Kidney (tissue), 14 donors: Measurements from ENCODE around the gene QSOX2. TPM values are rescaled to one million over a fixed set of nuclear protein-coding genes. Genes with fewer than 3 reads are reported as not detected.

Source experiments
- DNase-seq, 5 donors: peaks; one replicate each; pipeline ENCODE4 v3.0.0-alpha.2; 2013 to 2020
- FAIRE-seq: peaks from 2 replicates; lab custom pipeline; 2012; peaks lifted over from hg19 to GRCh38; lab: Jason Lieb, UNC
- H3K27ac ChIP-seq, 2 donors: one replicate each; pipeline ENCODE4 v1.7.0; 2013; ENCODE audit warnings: low read depth in 2 of 2, low read length in 2 of 2, inconsistent platforms in 1 of 2
- H3K27me3 ChIP-seq: one replicate; pipeline ENCODE4 v1.7.1; 2013; ENCODE audit warnings: low read length, inconsistent platforms; ENCODE audit not compliant: control insufficient read depth, insufficient read depth
- H3K36me3 ChIP-seq, 3 donors: one replicate each; pipeline versions ENCODE4 v1.7.0 to v1.7.1; 2013; ENCODE audit warnings: low read length in 3 of 3, control low read depth in 1 of 3, inconsistent platforms in 1 of 3; ENCODE audit not compliant: insufficient read depth in 3 of 3, control insufficient read depth in 2 of 3
- H3K4me1 ChIP-seq, 3 donors: one replicate each; pipeline versions ENCODE4 v1.7.0 to v1.7.1; 2013; ENCODE audit warnings: low read length in 3 of 3, inconsistent platforms in 1 of 3, low read depth in 1 of 3; ENCODE audit not compliant: control insufficient read depth in 2 of 3, insufficient read depth in 2 of 3
- H3K4me3 ChIP-seq, 3 donors: one replicate each; pipeline versions ENCODE4 v1.7.0 to v1.8.1; 2013; ENCODE audit warnings: low read length in 3 of 3, control low read depth in 1 of 3, inconsistent platforms in 1 of 3
- H3K9ac ChIP-seq, 3 donors: one replicate each; pipeline versions ENCODE4 v1.7.0 to v1.7.1; 2013; ENCODE audit warnings: low read length in 3 of 3, control low read depth in 1 of 3, inconsistent platforms in 1 of 3
- H3K9me3 ChIP-seq, 3 donors: one replicate each; pipeline versions ENCODE4 v1.7.0 to v1.7.1; 2013; ENCODE audit warnings: low read length in 3 of 3, control low read depth in 1 of 3, inconsistent platforms in 1 of 3; ENCODE audit not compliant: control insufficient read depth in 2 of 3, insufficient read depth in 1 of 3
- intact Hi-C: fragments of 100-400 bp; cut with DNase I; formaldehyde crosslinking; loops from one replicate; pipeline ENCODE4 v1.11.1; 2022
- polyA plus RNA-seq: library from polyadenylated mRNA; stranded (reverse); fragments of 350-450 nt; fragmentation: Illumina TruSeq; extraction: RNeasy Lipid Tissue Mini Kit (QIAGEN cat#74804); gene quantifications from one replicate; pipeline ENCODE4 v1.2.3, GENCODE V29; 2014; ENCODE audit warnings: low read depth, low replicate concordance; ENCODE audit not compliant: insufficient read depth
- total RNA-seq: library from RNA; stranded (reverse); fragmentation: NEBNext Ultra II Directional; extraction: Animal tissue kit (Norgen Biotek cat#: 25700); gene quantifications from one replicate; pipeline ENCODE4 v1.2.1, GENCODE V29; 2021
- TF ChIP-seq, protein P1 (sequence below): IDR thresholded peaks from 3 replicates; pipeline ENCODE4 v1.5.1; 2012; ENCODE audit warnings: mild to moderate bottlenecking, moderate library complexity, borderline replicate concordance; ENCODE audit not compliant: insufficient read depth; ENCODE audit errors: extremely low read depth
- donor health status: control.
- donor health status: control.
- donor health status: control.
- donor health status: control.
- donor health status: control.
- donor health status: DM: yes; HTN: yes; CAD: no.
- donor health status: Normal renal cell carcinoma (clear cell type).

The QSOX2 gene
- total and polyA plus RNA-seq, 2 donors from 2014 or later, result 4.0 to 10.1 TPM

DNA sequence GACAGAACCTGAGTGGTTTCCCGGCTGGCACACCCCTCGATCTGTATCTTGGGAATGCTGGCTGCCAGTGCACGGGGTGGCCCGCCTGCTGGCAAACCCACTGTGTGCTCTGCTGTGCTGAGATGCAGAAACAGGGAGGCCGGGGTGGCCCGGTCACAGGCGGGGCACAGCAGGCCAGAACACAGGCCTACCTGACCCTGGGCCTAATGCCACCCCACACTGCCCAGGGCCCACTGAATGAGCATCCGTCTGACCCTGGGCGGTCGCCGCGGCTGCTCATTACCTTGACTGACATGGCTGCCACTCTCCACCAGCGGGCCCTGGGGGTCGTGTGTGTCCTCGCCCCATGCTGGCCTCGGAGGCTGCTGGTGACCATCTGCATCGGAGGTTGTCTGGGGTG, 14.2 kb upstream of the QSOX2 start:
- intact Hi-C loops, result no loop called here
- Histone ChIP-seq H3K9me3 (no peaks in the 10 kb centered on the region), H3K4me1 (no peaks in the 10 kb centered on the region), H3K9ac (no peak overlapping the region), H3K36me3 (no peaks in the 10 kb centered on the region), H3K27ac (no peak overlapping the region), H3K4me3 (no peak overlapping the region), H3K27me3 (no peaks in the 10 kb centered on the region)
- no peak for DNase-seq
- no peak for FAIRE-seq
- TF ChIP-seq, protein P1, sequence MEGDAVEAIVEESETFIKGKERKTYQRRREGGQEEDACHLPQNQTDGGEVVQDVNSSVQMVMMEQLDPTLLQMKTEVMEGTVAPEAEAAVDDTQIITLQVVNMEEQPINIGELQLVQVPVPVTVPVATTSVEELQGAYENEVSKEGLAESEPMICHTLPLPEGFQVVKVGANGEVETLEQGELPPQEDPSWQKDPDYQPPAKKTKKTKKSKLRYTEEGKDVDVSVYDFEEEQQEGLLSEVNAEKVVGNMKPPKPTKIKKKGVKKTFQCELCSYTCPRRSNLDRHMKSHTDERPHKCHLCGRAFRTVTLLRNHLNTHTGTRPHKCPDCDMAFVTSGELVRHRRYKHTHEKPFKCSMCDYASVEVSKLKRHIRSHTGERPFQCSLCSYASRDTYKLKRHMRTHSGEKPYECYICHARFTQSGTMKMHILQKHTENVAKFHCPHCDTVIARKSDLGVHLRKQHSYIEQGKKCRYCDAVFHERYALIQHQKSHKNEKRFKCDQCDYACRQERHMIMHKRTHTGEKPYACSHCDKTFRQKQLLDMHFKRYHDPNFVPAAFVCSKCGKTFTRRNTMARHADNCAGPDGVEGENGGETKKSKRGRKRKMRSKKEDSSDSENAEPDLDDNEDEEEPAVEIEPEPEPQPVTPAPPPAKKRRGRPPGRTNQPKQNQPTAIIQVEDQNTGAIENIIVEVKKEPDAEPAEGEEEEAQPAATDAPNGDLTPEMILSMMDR, result no peak

DNA sequence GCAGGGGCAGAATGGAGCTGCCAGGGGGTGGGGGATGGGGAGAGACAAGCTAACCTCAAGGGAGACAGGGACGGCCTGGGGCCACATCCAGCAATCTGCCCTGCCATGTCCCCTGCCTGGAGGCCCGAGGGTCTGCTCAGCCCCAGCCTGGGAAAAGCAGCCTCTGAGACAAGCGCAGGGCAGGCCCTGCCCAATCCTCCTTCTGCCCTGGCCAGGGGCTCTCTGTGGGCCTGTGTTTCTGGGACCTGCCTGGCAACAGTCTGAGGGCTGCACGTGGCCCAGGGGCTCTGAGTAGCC, 13.9 kb upstream of the QSOX2 start:
- no peak for FAIRE-seq
- Histone ChIP-seq H3K36me3 (no peaks in the 10 kb centered on the region), H3K27me3 (no peaks in the 10 kb centered on the region), H3K27ac (no peak overlapping the region), H3K4me1 (no peaks in the 10 kb centered on the region), H3K9me3 (no peaks in the 10 kb centered on the region), H3K4me3 (no peak overlapping the region), H3K9ac (no peak overlapping the region)
- intact Hi-C loops, result no loop called here
- peak in 1 of 5 donors; percentile 64 for DNase-seq
- TF ChIP-seq, protein P1, result no peak

DNA sequence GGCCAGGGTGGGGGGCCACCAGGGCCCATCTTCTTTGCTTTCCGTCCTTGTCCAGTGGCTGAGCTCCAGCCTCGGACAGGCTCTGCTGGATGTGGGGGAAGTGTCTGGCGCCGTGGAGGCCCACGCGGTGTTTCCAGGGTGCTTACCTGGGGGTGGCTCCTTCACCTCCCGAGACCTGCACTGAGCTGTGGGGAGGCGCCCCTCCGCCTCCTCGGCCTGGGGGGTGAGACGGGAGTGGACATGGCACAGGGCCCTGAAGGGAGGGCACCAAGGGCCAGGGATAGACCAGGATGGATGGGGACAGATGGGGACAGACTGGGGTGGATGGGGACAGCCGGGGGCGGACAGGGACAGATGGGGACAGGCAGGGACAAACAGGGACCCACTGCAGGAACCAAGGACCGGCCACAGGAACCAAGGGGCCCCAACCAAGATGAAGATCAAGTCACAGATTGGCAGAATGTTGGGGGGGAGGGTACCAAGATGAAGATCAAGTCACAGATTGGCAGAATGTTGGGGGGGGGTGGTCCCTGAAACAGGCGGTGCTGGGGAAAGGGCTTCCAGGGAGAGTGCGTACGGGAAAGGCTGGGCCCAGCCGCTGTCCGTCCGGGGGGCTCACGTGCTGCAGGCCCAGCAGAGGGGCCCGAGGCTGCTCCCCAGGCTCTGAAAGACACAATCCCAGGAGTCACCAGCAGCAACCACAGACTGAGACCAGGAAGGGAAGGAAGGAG, 13.3 kb upstream of the QSOX2 start:
- Histone ChIP-seq H3K9ac (no peak overlapping the region), H3K27ac (no peak overlapping the region), H3K36me3 (no peaks in the 10 kb centered on the region), H3K27me3 (no peaks in the 10 kb centered on the region), H3K9me3 (no peaks in the 10 kb centered on the region), H3K4me1 (no peaks in the 10 kb centered on the region), H3K4me3 (no peak overlapping the region)
- TF ChIP-seq, protein P1, result no peak
- DNase-seq, result peak in 1 of 5 donors; percentile 62
- FAIRE-seq, result no peak
- intact Hi-C loops, result no loop called here

DNA sequence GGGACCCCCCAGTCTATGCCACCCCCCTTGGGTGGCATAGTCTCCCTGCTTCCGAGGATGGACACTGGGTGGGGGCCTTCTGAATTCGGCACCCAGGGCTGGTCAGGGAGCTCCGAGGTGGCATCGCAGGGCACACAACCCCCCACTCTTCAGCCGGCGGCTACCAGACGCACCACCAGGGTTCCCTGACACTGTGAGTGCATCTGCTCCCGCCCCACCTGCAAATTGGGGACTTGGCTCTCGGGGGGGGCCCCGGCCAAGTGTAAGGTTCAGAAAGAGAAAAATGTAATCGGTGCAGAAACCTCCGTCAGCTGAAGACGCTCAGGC, 12.7 kb upstream of the QSOX2 start:
- TF ChIP-seq, protein P1, result no peak
- H3K9ac ChIP-seq, result no peak overlapping the region
- H3K27ac ChIP-seq, result no peak overlapping the region
- no peaks in the 10 kb centered on the region for H3K4me1 ChIP-seq
- no peaks in the 10 kb centered on the region for H3K36me3 ChIP-seq
- no peak overlapping the region for H3K4me3 ChIP-seq
- no peak for FAIRE-seq
- intact Hi-C loops, result no loop called here
- peak in 1 of 5 donors; percentile 58 for DNase-seq
- no peaks in the 10 kb centered on the region for H3K27me3 ChIP-seq
- H3K9me3 ChIP-seq, result no peaks in the 10 kb centered on the region
